ENCODE measurements around the gene SH2D3A.
"Not testable (repeated sequence)": the region's sequence is repeated elsewhere in the genome, so short reads cannot be mapped to it uniquely, and the experiment has no call there.

GRCh38 chr19:6800160-6800790, 33.0 kb upstream of the SH2D3A start:
- TF ChIP-seq CTCF (IDR thresholded peaks at IDR 0.05; ENCODE audit: poor library complexity); EZH2phosphoT487 (IDR thresholded peaks at IDR 0.05; ENCODE audit: low read depth, severe bottlenecking, unreplicated experiment); EZH2 (IDR thresholded peaks at IDR 0.05; ENCODE audit: borderline replicate concordance): not testable (repeated sequence)

All from hepatocyte (in vitro differentiated cells).